Measurements from ENCODE around the gene RUNX2. TPM values are rescaled to one million over a fixed set of nuclear protein-coding genes. Genes with fewer than 3 reads are reported as not detected.
A peak's percentile ranks its signal among the peaks of the same experiment; 100 is the strongest.

Gene RUNX2
- total and polyA plus RNA-seq, 9 of the 15 experiments (the other 6 are each of a cell fraction or from before 2014, with no cell fraction given): 0.29 to 1.00 (median 0.43) TPM

- TF ChIP-seq MEIS2 (IDR thresholded peaks at IDR 0.05; ENCODE audit: partially characterized antibody) (peak; percentile 97), CBFB (CRISPR knock-in tag; IDR thresholded peaks at IDR 0.05) (no peak), C11orf30 (IDR thresholded peaks at IDR 0.05; ENCODE audit: low read depth) (peak; percentile 76), ZNF224 (CRISPR knock-in tag; IDR thresholded peaks at IDR 0.05) (no peak), PBX2 (CRISPR knock-in tag; IDR thresholded peaks at IDR 0.05; ENCODE audit: low read depth) (no peak), PBX2 (tag; conservative IDR thresholded peaks at IDR 0.05; ENCODE audit: low read depth) (peak; percentile 88), RFX7 (CRISPR knock-in tag; IDR thresholded peaks at IDR 0.05) (no peak), PYGO2 (tag; IDR thresholded peaks at IDR 0.05) (no peak), RBFOX2 (IDR thresholded peaks at IDR 0.05; ENCODE audit: low read depth, low read length) (peak; percentile 41; the same call in 1 of the 2 replicates), KLF1 (tag; IDR thresholded peaks at IDR 0.05) (no peak), CBFA2T3 (IDR thresholded peaks at IDR 0.05) (peak; percentile 67), GTF2E2 (tag; IDR thresholded peaks at IDR 0.05) (peak; percentile 73; the same call in 1 of the 2 replicates), VEZF1 (CRISPR knock-in tag; IDR thresholded peaks at IDR 0.05) (peak; percentile 27; the same call in 1 of the 2 replicates), ZNF197 (CRISPR knock-in tag; IDR thresholded peaks at IDR 0.05; ENCODE audit: low read depth) (no peak), ZNF174 (CRISPR knock-in tag; IDR thresholded peaks at IDR 0.05) (no peak), ZNF695 (CRISPR knock-in tag; IDR thresholded peaks at IDR 0.05) (no peak), ETV1 (tag; conservative IDR thresholded peaks at IDR 0.05; ENCODE audit: low read depth) (peak; percentile 64), NFYB (IDR thresholded peaks at IDR 0.05; ENCODE audit: extremely low read depth, insufficient read length) (no peak), NBN (IDR thresholded peaks at IDR 0.05; ENCODE audit: low read depth) (peak; percentile 62; the same call in 1 of the 2 replicates), FOXP1 (CRISPR knock-in tag; IDR thresholded peaks at IDR 0.05) (no peak), ZNF121 (CRISPR knock-in tag; conservative IDR thresholded peaks at IDR 0.05) (no peak), NFIX (CRISPR knock-in tag; IDR thresholded peaks at IDR 0.05; ENCODE audit: low read depth) (no peak), SMC3 (conservative IDR thresholded peaks at IDR 0.05; ENCODE audit: insufficient read depth, low read depth, low read length) (no peak), BRD4 (IDR thresholded peaks at IDR 0.05) (peak; percentile 88; the same call in 1 of the 2 replicates), MTA3 (IDR thresholded peaks at IDR 0.05; ENCODE audit: borderline replicate concordance) (0 out of 2 replicates have a peak, but pooled peaks have one; percentile 38)
Measured at GRCh38 chr6:45436544-45437438, 108.7 kb downstream of the RUNX2 start (continued).

Data from K562 (cell line).